ENCODE data around the gene NCAM1. TPM values are rescaled to one million over a fixed set of nuclear protein-coding genes. Genes with fewer than 3 reads are reported as not detected.

The NCAM1 gene
- total RNA-seq, 1 experiment from 2014 or later = 0.22 TPM

- BruUV-seq (replicated peaks) = no TSS peak
- Histone ChIP-seq H3K9me2 (ENCODE audit: insufficient read depth) (no peaks in the 10 kb centered on the region), H2AFZ (ENCODE audit: low read depth, low read length, poor library complexity, severe bottlenecking) (no peak overlapping the region), H3K4me1 (ENCODE audit: control insufficient read depth in 1 of 2, insufficient read depth in 2 of 2, low read length in 2 of 2) (no peaks in the 10 kb centered on the region), H3K9me3 (ENCODE audit: control insufficient read depth in 1 of 2, insufficient read depth in 1 of 2, low read depth in 1 of 2, low read length in 2 of 2) (no peaks in the 10 kb centered on the region), H3K9ac (ENCODE audit: low read length) (no peak overlapping the region), H3K4me2 (ENCODE audit: low read length) (no peak overlapping the region), H3K36me3 (ENCODE audit: control insufficient read depth in 1 of 2, insufficient read depth in 2 of 2, low read length in 2 of 2) (no peaks in the 10 kb centered on the region), H3K79me2 (ENCODE audit: insufficient read depth, low read length) (no peaks in the 10 kb centered on the region), H3K27ac (ENCODE audit: low read depth, low read length) (no peak overlapping the region), H3K27me3 (ENCODE audit: insufficient read depth, low read length) (peaks cover 41% of the 10 kb centered on the region; the same call in 1 of the 2 replicates), H3K4me3 (replicated peaks in 1 of 2; ENCODE audit: low read depth in 1 of 2, low read length in 2 of 2) (no peak overlapping the region), H4K20me1 (ENCODE audit: insufficient read depth) (no peaks in the 10 kb centered on the region)
- ChIA-PET RAD21 (ENCODE audit: low non-redundant PET in 1 of 2, low total read pairs in 2 of 2, uncharacterized antibody in 2 of 2, unreplicated experiment in 2 of 2) (interaction anchor here in 1 of 2 experiments (1.5 kb wide), 1 partner anchor 526 kb away, joined by 6 read pairs; no protein-coding TSS in a partner anchor), POLR2A (no interaction called here), CTCF (interaction anchor here (0.7 to 2.7 kb wide), 7 partner anchors 10 to 674 kb away, joined by 3 to 36 read pairs (median 4); no protein-coding TSS in a partner anchor)
- intact Hi-C loops (cut with micrococcal nuclease) = loop anchor here (1.0 to 10.0 kb wide), 3 partner anchors 526 to 897 kb away; no protein-coding TSS in a partner anchor
- DNase-seq (ENCODE audit: low read depth, low spot score) (no peak), ATAC-seq (peak; percentile 98)
- no peak for TF ChIP-seq MAX (IDR thresholded peaks at IDR 0.05)
- TF ChIP-seq SP1 (IDR thresholded peaks at IDR 0.05; ENCODE audit: low read depth) = no peak
- peak; percentile 63 for TF ChIP-seq RAD21 (IDR thresholded peaks at IDR 0.05; ENCODE audit: low read depth)
- TF ChIP-seq, protein P1, sequence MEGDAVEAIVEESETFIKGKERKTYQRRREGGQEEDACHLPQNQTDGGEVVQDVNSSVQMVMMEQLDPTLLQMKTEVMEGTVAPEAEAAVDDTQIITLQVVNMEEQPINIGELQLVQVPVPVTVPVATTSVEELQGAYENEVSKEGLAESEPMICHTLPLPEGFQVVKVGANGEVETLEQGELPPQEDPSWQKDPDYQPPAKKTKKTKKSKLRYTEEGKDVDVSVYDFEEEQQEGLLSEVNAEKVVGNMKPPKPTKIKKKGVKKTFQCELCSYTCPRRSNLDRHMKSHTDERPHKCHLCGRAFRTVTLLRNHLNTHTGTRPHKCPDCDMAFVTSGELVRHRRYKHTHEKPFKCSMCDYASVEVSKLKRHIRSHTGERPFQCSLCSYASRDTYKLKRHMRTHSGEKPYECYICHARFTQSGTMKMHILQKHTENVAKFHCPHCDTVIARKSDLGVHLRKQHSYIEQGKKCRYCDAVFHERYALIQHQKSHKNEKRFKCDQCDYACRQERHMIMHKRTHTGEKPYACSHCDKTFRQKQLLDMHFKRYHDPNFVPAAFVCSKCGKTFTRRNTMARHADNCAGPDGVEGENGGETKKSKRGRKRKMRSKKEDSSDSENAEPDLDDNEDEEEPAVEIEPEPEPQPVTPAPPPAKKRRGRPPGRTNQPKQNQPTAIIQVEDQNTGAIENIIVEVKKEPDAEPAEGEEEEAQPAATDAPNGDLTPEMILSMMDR (IDR thresholded peaks at IDR 0.05 in 2 of 3, conservative IDR thresholded peaks at IDR 0.05 in 1 of 3; ENCODE audit: borderline replicate concordance in 1 of 3, insufficient read depth in 1 of 3, low read depth in 2 of 3, low read length in 2 of 3) = peak; percentile 35 to 66 (median 58); a peak in 4 of 6 replicates
- no peak for TF ChIP-seq ZFX (IDR thresholded peaks at IDR 0.05)
- TF ChIP-seq, protein P2, sequence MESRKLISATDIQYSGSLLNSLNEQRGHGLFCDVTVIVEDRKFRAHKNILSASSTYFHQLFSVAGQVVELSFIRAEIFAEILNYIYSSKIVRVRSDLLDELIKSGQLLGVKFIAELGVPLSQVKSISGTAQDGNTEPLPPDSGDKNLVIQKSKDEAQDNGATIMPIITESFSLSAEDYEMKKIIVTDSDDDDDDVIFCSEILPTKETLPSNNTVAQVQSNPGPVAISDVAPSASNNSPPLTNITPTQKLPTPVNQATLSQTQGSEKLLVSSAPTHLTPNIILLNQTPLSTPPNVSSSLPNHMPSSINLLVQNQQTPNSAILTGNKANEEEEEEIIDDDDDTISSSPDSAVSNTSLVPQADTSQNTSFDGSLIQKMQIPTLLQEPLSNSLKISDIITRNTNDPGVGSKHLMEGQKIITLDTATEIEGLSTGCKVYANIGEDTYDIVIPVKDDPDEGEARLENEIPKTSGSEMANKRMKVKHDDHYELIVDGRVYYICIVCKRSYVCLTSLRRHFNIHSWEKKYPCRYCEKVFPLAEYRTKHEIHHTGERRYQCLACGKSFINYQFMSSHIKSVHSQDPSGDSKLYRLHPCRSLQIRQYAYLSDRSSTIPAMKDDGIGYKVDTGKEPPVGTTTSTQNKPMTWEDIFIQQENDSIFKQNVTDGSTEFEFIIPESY (IDR thresholded peaks at IDR 0.05; ENCODE audit: extremely low read depth, insufficient replicate concordance, low read length) = no peak
- no peak for TF ChIP-seq REST (IDR thresholded peaks at IDR 0.05; ENCODE audit: low read depth)
- TF ChIP-seq JUND (IDR thresholded peaks at IDR 0.05) = no peak
- TF ChIP-seq, protein P3, sequence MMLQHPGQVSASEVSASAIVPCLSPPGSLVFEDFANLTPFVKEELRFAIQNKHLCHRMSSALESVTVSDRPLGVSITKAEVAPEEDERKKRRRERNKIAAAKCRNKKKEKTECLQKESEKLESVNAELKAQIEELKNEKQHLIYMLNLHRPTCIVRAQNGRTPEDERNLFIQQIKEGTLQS (IDR thresholded peaks at IDR 0.05) = no peak
- TF ChIP-seq ZNF274 (IDR thresholded peaks at IDR 0.05; ENCODE audit: low read depth, low read length) = no peak
- no peak for TF ChIP-seq TCF7L2 (IDR thresholded peaks at IDR 0.05; ENCODE audit: borderline replicate concordance, extremely low read depth, insufficient read depth, insufficient read length)
- no peak for TF ChIP-seq CBX3 (IDR thresholded peaks at IDR 0.05; ENCODE audit: low read depth)
- TF ChIP-seq CEBPB (IDR thresholded peaks at IDR 0.05; ENCODE audit: low read depth) = no peak
- no peak for TF ChIP-seq FOSL1 (IDR thresholded peaks at IDR 0.05; ENCODE audit: low read depth)
Measured at GRCh38 chr11:113113801-113114704, 152.8 kb downstream of the NCAM1 start.
